Glomerular visceral epithelial cell (primary cell): ENCODE results near the gene UCHL5.

ENCODE experiments used
- DNase-seq: peaks from one replicate; pipeline ENCODE4 v3.0.0-alpha.2; 2016; ENCODE audit errors: extremely low spot score

Gene UCHL5

GRCh38 chr1:192967901-192968300, 91.3 kb downstream of the UCHL5 start:
- no peak for DNase-seq

GRCh38 chr1:192967211-192967877, 91.8 kb downstream of the UCHL5 start:
- DNase-seq: no peak

GRCh38 chr1:192966073-192966472, 93.1 kb downstream of the UCHL5 start:
- no peak for DNase-seq

- no peak for DNase-seq
Measured at GRCh38 chr1:192962901-192963300, 96.3 kb downstream of the UCHL5 start.
